GM19328 (cell line): ENCODE data around the gene TMEM201.
"Not testable (repeated sequence)": the region's sequence is repeated elsewhere in the genome, so short reads cannot be mapped to it uniquely, and the experiment has no call there.

Source experiments
- ATAC-seq: cut with Tn5 transposase; IDR thresholded peaks from one replicate; pipeline ENCODE4 v1.9.1; 2021; ENCODE audit warnings: mild to moderate bottlenecking, moderate library complexity; ENCODE audit not compliant: unreplicated experiment

The TMEM201 gene

GRCh38 chr1:9588551-9589143, at the start of gene TMEM201:
TSS of gene TMEM201 (plus strand) at chr1:9588911. CDS start at chr1:9588931, 20 bp downstream.
- peak; percentile 59 for ATAC-seq

DNA sequence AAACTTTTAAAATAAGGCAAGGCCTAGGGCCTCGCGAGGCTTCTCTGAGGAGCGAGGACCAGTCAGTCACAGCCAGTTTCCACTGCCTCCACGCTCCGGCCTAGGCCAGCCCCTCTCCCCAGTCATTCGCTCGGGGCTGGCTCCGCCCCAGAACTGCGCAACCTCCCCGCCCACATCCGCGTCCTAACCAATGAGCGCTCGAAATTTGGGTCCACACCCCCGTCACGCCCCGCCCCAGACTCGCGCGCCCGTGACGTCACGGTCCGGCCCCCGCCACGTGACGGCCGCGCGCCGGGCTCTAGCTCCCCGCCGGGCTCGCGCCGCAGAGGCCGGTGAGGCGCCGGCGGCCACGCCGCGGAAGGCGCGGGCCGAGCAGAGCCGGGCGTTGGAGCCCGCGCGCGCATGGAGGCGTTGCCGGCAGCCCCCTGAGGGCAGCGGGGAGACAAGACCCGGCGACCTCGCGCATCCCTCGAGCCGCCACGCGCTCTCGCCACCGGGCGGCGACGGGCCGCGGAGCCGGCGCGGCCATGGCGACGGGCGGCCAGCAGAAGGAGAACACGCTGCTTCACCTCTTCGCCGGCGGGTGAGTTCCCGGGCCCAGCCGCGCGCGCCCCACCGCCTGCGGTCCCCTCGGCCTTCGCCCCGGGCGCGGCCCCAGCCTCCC, 49.4 kb upstream of the TMEM201 start, which contains the start of gene SLC25A33:
Gene SLC25A33, plus strand, starts transcription at position 301 of the 664 bp plus-strand sequence. Its CDS starts 227 bp downstream, at position 528.
- ATAC-seq = peak; percentile 94

GRCh38 chr1:9539829-9540550, 48.7 kb upstream of the TMEM201 start:
- peak; percentile 39 for ATAC-seq

GRCh38 chr1:9542430-9542829, 46.3 kb upstream of the TMEM201 start:
- no peak for ATAC-seq

GRCh38 chr1:9544926-9545325, 43.8 kb upstream of the TMEM201 start:
- no peak for ATAC-seq

DNA sequence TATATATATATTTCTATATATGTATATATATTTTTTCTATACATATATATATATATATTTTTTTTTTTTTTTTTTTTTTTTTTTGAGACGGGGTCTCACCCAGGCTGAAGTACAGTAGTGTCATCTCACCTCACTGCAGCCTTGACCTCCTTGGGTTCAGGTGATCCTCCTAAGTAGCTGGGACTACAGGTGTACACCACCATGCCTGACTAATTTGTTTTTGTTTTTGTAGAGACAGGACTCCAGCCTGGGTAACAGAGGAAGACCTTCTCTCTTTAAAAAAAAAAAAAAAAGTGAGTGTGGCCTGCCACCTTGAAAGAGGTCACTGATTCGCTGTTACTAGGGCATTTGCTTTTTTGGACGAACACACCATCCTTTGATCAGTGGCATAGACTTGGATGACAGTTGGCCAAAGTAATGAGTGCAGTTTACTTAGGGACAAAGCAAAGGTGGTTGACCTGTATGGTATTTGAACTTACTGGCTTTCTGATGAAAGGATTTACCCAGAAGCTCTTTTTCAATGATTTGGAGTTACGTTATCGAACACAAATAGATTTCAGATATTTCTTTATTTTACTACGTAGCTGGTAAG, 38.7 kb upstream of the TMEM201 start:
- ATAC-seq = no peak

DNA sequence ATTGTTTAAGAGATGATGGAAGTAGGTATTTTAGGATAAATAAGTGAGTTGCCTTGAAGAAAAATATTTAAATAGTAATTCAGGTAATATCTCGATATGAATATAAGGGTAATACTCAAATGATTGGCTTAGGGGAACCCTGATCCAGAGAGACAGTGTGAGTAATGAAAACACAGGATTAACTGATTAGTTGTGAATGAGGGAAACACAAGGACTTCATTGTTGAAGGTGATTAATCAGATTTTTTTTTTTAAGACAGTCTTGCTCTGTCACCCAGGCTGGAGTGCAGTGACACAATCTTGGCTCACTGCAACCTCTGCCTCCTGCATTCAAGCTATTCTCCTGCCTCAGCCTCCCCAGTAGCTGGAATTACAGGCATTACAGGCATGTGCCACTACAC, 36.7 kb upstream of the TMEM201 start:
- ATAC-seq = no peak

- ATAC-seq = no peak
Observed at GRCh38 chr1:9553736-9554144, 35.0 kb upstream of the TMEM201 start.

DNA sequence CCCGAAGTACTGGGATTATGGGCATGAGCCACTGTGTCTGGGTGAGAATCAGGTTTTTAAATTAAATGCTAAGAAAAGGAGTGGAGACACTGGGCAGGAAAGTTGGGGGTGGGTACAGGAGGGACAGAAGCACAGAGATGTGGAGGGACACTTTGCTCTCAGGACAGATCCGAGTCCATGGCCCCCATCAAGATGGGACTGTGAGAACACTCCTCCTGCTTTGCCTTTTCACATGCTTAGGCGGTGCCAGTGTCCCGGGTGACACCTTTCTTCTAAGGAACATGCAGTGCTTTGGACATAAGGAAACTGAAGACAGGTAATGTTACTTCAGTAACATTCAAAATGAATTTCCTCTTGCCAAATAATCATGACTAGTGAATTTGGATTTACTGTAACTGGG, 32.8 kb upstream of the TMEM201 start:
- no peak for ATAC-seq

DNA sequence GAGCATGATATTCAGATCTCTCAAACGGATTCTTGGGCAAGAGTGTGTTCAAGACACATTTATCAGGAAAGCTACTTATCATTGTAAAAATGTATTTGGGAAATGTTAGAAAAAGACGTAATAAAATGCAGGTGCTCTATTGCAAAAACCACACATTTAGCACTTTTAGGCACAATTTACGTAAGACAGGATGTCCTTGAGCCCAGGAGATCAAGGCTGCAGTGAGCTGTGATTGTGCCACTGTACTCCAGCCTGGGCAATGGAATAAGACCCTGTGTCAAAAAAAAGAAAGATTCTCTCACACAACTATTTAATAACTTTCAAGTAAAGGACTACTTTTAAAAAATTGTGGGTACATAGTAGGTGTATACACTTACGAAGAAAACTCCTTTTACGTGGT, 31.1 kb upstream of the TMEM201 start:
- no peak for ATAC-seq

GRCh38 chr1:9558271-9558945, 30.3 kb upstream of the TMEM201 start:
- no peak for ATAC-seq

DNA sequence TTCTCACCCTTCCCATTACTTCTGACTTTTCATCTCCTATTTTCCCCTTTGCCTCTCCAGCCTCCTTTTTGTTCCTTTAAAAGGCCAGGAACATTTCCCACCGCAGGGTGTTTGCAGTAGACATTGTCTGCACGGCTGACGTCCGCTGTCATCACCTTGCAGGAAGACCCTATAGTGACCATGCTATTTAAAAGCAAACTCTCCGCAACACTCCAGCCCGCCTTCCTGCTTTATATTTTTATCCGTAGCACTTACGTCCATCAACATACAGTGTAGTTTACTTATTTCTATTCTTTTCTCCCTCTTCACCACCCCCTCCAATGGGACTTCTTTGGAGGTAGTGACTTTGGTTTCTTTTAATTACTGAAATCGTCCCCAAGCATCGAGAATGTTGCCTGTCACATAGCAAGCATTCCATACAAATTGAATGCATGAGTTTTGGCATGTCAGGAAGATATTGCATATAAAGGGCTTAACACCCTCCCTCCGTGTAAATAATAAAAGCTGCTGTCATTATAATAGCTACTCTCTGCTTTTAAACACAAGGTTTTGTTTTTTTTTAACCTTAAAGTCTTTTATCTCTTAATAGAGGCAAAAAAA, 29.7 kb upstream of the TMEM201 start:
- ATAC-seq = no peak

GRCh38 chr1:9559673-9560072, 29.0 kb upstream of the TMEM201 start:
- no peak for ATAC-seq

- not testable (repeated sequence) for ATAC-seq
Observed at GRCh38 chr1:9560090-9560489, 28.6 kb upstream of the TMEM201 start.

DNA sequence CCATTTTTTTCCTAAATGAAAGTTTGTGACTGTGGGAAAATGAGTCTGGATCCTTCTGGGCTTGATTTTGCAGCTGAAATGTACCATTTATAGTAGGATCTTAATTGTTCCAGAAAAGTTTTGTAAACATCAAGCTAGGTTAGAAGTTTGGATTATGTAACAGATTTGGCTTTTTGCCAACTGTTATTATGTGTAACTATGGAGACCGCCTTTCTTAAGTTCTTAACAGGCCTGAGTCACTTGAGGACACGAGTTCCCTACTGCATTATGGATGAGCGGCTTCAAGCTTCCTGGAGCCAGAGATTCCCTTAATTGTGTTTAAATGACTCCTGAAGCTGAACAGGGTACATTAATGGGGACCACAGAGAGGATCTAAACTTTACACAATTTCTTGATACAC, 27.3 kb upstream of the TMEM201 start:
- ATAC-seq = no peak

DNA sequence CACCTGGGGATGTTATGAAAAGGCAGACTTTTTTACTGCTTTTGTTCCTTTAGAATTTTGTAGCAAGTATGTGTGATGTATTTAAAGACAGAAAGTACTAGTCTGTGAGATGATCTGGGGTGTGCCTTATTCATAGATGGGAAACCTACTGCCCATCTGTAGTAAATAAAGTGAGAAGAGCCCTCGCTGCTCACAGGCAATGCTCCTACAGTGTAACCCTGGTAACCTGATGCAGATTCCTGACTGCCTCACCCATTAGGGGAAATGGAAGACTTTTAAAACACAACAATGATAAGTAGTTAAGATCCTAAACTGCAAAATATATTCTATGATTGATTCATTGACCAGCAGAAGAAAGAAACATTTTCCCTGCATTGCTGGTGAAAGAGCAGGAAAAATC, 19.4 kb upstream of the TMEM201 start:
- no peak for ATAC-seq

DNA sequence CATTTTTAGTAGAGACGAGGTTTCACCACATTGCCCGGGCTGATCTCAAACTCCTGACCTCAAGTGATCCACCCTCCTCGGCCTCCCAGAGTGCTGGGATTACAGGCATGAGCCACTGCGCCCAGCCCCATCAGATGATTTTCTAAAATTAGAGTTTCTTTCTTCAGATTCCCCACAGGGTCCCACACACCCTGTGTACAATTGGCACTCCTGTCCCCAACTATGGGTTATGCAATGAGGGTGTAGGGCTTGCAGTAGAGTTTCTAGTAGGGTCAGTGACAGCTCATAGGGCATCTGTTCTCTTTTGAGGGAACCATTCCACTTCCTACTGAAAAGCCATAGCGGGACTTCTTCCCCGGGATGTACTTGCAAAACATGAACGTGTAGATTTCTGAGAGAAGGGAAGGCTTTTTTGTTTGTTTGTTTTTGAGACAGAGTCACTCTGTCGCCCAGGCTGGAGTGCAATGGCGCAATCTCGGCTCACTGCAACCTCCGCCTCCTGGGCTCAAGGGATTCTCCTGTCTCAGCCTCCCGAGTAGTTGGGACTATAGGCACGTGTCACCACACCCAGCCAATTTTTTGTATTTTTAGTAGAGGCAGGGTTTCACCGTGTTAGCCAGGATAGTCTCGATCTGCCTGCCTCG, 17.7 kb upstream of the TMEM201 start:
- not testable (repeated sequence) for ATAC-seq

DNA sequence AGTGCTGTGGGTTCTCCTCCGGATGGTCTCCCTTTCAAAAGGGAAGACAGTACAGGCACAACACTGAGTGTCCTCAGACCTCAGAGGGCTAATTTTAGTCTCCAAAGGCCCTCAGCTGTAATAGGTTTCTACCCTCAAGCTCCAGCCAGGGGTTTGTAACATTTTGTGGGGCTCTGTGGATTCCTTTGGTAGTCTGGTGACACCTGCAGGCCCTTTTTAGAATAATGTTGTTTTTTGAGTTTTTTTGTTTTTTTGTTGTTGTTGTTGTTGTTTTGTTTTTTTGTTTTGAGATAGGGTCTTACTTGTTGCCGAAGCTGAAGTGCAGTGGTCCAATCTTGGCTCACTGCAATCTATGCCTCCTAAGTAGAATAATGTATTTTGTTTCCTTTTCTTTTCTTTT, 15.0 kb upstream of the TMEM201 start:
- ATAC-seq = no peak

DNA sequence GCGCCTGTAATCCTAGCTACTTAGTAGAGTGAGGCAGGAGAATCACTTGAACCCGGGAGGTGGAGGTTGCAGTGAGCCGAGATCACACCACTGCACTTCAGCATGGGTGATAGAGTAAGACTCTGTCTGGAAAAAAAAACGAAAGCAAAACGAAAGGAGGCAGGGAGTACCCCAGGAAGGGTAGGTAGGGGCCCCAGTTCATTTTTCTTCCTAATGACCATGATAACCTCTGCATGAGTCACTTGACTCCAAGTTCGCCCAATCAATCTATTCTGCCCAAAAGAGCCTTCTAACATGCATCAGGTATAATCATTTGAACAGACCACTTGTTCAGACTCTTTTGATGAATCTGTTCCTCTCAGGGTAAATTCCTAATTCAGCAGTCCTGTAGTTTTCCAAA, 13.2 kb upstream of the TMEM201 start:
- no peak for ATAC-seq

- no peak for ATAC-seq
Observed at GRCh38 chr1:9576903-9577302, 11.8 kb upstream of the TMEM201 start.
